Peyer's patch (tissue), 4 donors: ENCODE results near the gene CNTNAP2.

ENCODE experiments used
- POLR2A ChIP-seq, 2 donors: fragments of 450-650 bp; IDR thresholded peaks; one replicate each; pipeline ENCODE4 v1.5.1; 2017; ENCODE audit warnings: antibody characterized with exemption in 2 of 2, mild to moderate bottlenecking in 2 of 2, moderate library complexity in 2 of 2
- TF ChIP-seq, protein P1 (sequence below), 6 experiments: fragments of 450-650 bp in 4 of 6; fragments of 200-600 bp in 2 of 6; sonication (generic) in 1 of 6; IDR thresholded peaks; one replicate each; pipeline ENCODE4 v1.5.1; 2017 to 2019; ENCODE audit warnings: antibody characterized with exemption in 6 of 6, mild to moderate bottlenecking in 3 of 6, moderate library complexity in 1 of 6

DNA sequence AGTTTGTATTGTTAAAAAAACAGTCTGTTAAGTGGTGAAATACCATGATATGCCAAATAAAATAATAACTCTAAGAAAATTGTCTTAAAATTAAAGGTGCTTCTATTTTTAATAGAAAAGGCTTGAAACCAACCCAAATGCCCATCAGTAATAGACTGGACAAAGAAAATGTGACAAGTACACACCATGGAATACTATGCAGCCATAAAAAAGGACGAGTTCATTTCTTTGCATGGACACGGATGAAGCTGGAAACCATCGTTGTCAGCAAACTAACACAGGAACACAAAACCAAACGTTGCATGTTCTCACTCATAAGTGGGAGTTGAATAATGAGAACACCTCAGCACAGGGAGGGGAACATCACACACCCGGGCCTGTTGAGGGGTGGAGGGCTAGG is 7.1 kb downstream of the CNTNAP2 start:
- TF ChIP-seq, protein P1, sequence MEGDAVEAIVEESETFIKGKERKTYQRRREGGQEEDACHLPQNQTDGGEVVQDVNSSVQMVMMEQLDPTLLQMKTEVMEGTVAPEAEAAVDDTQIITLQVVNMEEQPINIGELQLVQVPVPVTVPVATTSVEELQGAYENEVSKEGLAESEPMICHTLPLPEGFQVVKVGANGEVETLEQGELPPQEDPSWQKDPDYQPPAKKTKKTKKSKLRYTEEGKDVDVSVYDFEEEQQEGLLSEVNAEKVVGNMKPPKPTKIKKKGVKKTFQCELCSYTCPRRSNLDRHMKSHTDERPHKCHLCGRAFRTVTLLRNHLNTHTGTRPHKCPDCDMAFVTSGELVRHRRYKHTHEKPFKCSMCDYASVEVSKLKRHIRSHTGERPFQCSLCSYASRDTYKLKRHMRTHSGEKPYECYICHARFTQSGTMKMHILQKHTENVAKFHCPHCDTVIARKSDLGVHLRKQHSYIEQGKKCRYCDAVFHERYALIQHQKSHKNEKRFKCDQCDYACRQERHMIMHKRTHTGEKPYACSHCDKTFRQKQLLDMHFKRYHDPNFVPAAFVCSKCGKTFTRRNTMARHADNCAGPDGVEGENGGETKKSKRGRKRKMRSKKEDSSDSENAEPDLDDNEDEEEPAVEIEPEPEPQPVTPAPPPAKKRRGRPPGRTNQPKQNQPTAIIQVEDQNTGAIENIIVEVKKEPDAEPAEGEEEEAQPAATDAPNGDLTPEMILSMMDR (IDR thresholded peaks at IDR 0.05): no peak
- TF ChIP-seq POLR2A (IDR thresholded peaks at IDR 0.05): no peak
